Astrocyte (in vitro differentiated cells and primary cell): ENCODE measurements around the gene GLP2R.

ENCODE experiments used
- CTCF ChIP-seq: IDR thresholded peaks from 2 replicates; pipeline ENCODE4 v1.5.1; 2011; ENCODE audit warnings: low read depth, mild to moderate bottlenecking, inconsistent platforms, low read length, moderate library complexity; ENCODE audit not compliant: insufficient read depth
- EZH2 ChIP-seq: IDR thresholded peaks from 2 replicates; pipeline ENCODE4 v1.6.1; 2012; ENCODE audit warnings: mild to moderate bottlenecking, low read length, inconsistent platforms; ENCODE audit not compliant: insufficient read depth

- no peak for TF ChIP-seq CTCF
- no peak for TF ChIP-seq EZH2
These were observed 34.5 kb upstream of the GLP2R start, which contains the start of gene DHRS7C for GRCh38 chr17:9790889-9791876.
